HEK293T (cell line): ENCODE results near the gene ABCC5.
A peak's percentile ranks its signal among the peaks of the same experiment; 100 is the strongest.

Source experiments
- CTCF ChIA-PET: fragments of 350-600 bp; formaldehyde crosslinking; extraction: SDS; loops from one replicate; lab custom pipeline; 2021; ENCODE audit warnings: antibody characterized with exemption, inconsistent platforms; lab: Yijun Ruan, JAX
- POLR2A ChIA-PET: fragments of 350-600 bp; formaldehyde crosslinking; extraction: SDS; loops from one replicate; lab custom pipeline; 2020; ENCODE audit warnings: antibody characterized with exemption, inconsistent platforms; lab: Yijun Ruan, JAX
- DNase-seq: peaks from one replicate; pipeline ENCODE4 v3.0.0; 2012; ENCODE audit warnings: mixed read lengths; ENCODE audit errors: extremely low spot score
- ARNT ChIP-seq: fragments of 450-650 bp; IDR thresholded peaks from 2 replicates; pipeline ENCODE4 v1.6.1; 2017; ENCODE audit warnings: mild to moderate bottlenecking
- BHLHE40 ChIP-seq: fragments of 450-650 bp; IDR thresholded peaks from 2 replicates; pipeline ENCODE4 v1.6.1; 2016; ENCODE audit warnings: mild to moderate bottlenecking, moderate library complexity, borderline replicate concordance
- CTBP1 ChIP-seq: fragments of 450-650 bp; IDR thresholded peaks from 2 replicates; pipeline ENCODE4 v1.6.1; 2016; ENCODE audit warnings: borderline replicate concordance
- ELF4 ChIP-seq: fragments of 450-650 bp; IDR thresholded peaks from 2 replicates; pipeline ENCODE4 v1.6.1; 2017; ENCODE audit warnings: antibody characterized with exemption
- FOXA1 ChIP-seq: fragments of 450-650 bp; IDR thresholded peaks from 2 replicates; pipeline ENCODE4 v1.6.1; 2016; ENCODE audit warnings: mild to moderate bottlenecking
- FOXK2 ChIP-seq: fragments of 450-650 bp; IDR thresholded peaks from 2 replicates; pipeline ENCODE4 v1.6.1; 2016; ENCODE audit warnings: mild to moderate bottlenecking
- FOXM1 ChIP-seq: fragments of 450-650 bp; IDR thresholded peaks from 2 replicates; pipeline ENCODE4 v1.6.1; 2017; ENCODE audit warnings: mild to moderate bottlenecking, borderline replicate concordance
- HDGF ChIP-seq: fragments of 450-650 bp; IDR thresholded peaks from 2 replicates; pipeline ENCODE4 v1.6.1; 2017; ENCODE audit warnings: antibody characterized with exemption, borderline replicate concordance
- L3MBTL2 ChIP-seq: fragments of 450-650 bp; conservative IDR thresholded peaks from 2 replicates; pipeline ENCODE4 v1.6.1; 2016; ENCODE audit warnings: mild to moderate bottlenecking
- LEF1 ChIP-seq: fragments of 450-650 bp; IDR thresholded peaks from 2 replicates; pipeline ENCODE4 v1.6.1; 2017; ENCODE audit warnings: mild to moderate bottlenecking, borderline replicate concordance
- NFRKB ChIP-seq: fragments of 450-650 bp; IDR thresholded peaks from 2 replicates; pipeline ENCODE4 v1.6.1; 2016; ENCODE audit warnings: mild to moderate bottlenecking, moderate library complexity
- PKNOX1 ChIP-seq: fragments of 450-650 bp; IDR thresholded peaks from 2 replicates; pipeline ENCODE4 v1.6.1; 2016
- SP1 ChIP-seq: fragments of 450-650 bp; IDR thresholded peaks from 2 replicates; pipeline ENCODE4 v1.6.1; 2017
- SUZ12 ChIP-seq: fragments of 450-650 bp; IDR thresholded peaks from 2 replicates; pipeline ENCODE4 v1.6.1; 2016; ENCODE audit warnings: mild to moderate bottlenecking
- TARDBP ChIP-seq: fragments of 450-650 bp; IDR thresholded peaks from 2 replicates; pipeline ENCODE4 v1.6.1; 2016
- ZNF384 ChIP-seq: fragments of 450-650 bp; IDR thresholded peaks from 2 replicates; pipeline ENCODE4 v1.6.1; 2016

Gene ABCC5

DNA sequence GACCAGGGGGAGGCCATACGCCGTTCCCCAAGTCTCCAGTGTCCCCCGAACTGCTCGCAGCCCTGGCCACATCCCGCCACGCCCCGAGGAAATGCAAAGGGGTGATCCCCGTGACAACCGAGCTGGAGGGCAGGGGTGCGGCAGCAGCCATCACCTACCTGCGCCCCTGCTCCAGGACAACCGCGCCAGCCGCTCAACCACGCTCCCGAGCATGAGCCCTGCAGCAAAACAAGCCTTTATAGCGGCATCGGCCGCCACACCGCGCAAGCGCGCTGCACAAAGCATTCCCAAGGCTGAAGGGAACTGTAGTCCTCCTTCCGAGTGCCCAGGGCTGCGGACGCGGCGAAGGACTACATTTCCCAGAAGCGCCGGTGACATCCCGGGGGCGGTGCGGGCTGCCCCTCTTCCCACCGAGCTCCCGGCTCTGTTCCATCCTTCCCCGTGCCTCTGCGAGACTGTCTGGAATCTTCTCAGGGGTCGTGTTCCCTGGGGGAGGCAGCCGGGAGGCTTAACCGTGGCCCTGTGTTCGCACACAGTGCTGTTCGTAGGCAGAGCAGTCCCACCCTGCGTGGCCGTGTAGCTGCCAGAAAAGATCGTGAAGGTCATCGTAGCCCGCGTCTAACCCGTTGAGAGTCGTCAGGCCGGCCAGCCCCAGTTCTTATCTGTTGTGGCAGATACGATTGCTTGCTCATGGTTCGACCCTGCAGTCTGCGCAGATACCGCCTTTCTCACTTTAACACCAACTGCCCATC lies at the start of gene ABCC5:
ABCC5 (minus strand) TSS at position 213 of the 752 bp plus-strand sequence. CDS start 3,492 bp downstream, outside the sequence.
- ChIA-PET CTCF (no interaction called here), POLR2A (interaction anchor here (0.6 to 1.0 kb wide), 5 partner anchors 19 to 235 kb away, joined by 3 to 4 read pairs (median 3); no protein-coding TSS in a partner anchor)
- peak; percentile 86 for DNase-seq
- TF ChIP-seq ELF4, result 0 out of 2 replicates have a peak, but pooled peaks have one; percentile 15
- TF ChIP-seq L3MBTL2, result 0 out of 2 replicates have a peak, but pooled peaks have one; percentile 16
- no peak for TF ChIP-seq ARNT

GRCh38 chr3:184066211-184066610 lies 48.5 kb upstream of the ABCC5 start:
- ChIA-PET POLR2A (no interaction called here), CTCF (interaction anchor here (0.7 kb wide), 1 partner anchor 1305 kb away, joined by 3 read pairs; no protein-coding TSS in a partner anchor)
- TF ChIP-seq BHLHE40 (no peak), SP1 (no peak), TARDBP (no peak), NFRKB (no peak), SUZ12 (no peak), ARNT (no peak), CTBP1 (no peak), ZNF384 (no peak), LEF1 (no peak), FOXK2 (no peak), FOXM1 (no peak)
- no peak for DNase-seq

- ChIA-PET CTCF (no interaction called here), POLR2A (no interaction called here)
- DNase-seq, result no peak
- TF ChIP-seq LEF1 (no peak), TARDBP (no peak), FOXA1 (no peak), SP1 (no peak), HDGF (no peak), FOXM1 (no peak), ZNF384 (no peak), PKNOX1 (no peak), FOXK2 (no peak)
Measured at GRCh38 chr3:184062637-184063036, 45.0 kb upstream of the ABCC5 start.

GRCh38 chr3:184059424-184059823 lies 41.7 kb upstream of the ABCC5 start:
- CTCF ChIA-PET, result no interaction called here
- TF ChIP-seq FOXM1, result no peak
- TF ChIP-seq ELF4, result no peak
- TF ChIP-seq TARDBP, result no peak
- no peak for TF ChIP-seq PKNOX1
- no peak for TF ChIP-seq CTBP1
- TF ChIP-seq LEF1, result no peak
- no peak for TF ChIP-seq ARNT
- no peak for TF ChIP-seq NFRKB
- DNase-seq, result no peak
- POLR2A ChIA-PET, result no interaction called here

GRCh38 chr3:184058029-184058428 lies 40.3 kb upstream of the ABCC5 start:
- no peak for DNase-seq
- no peak for TF ChIP-seq SP1
- TF ChIP-seq TARDBP, result no peak
- TF ChIP-seq LEF1, result no peak
- no peak for TF ChIP-seq FOXA1
- TF ChIP-seq NFRKB, result no peak
- TF ChIP-seq FOXK2, result no peak
- no peak for TF ChIP-seq L3MBTL2
- no peak for TF ChIP-seq SUZ12
- no peak for TF ChIP-seq HDGF
- no peak for TF ChIP-seq BHLHE40
- TF ChIP-seq ELF4, result no peak
- TF ChIP-seq FOXM1, result no peak
- TF ChIP-seq ZNF384, result no peak
- POLR2A ChIA-PET, result no interaction called here
- CTCF ChIA-PET, result no interaction called here

DNA sequence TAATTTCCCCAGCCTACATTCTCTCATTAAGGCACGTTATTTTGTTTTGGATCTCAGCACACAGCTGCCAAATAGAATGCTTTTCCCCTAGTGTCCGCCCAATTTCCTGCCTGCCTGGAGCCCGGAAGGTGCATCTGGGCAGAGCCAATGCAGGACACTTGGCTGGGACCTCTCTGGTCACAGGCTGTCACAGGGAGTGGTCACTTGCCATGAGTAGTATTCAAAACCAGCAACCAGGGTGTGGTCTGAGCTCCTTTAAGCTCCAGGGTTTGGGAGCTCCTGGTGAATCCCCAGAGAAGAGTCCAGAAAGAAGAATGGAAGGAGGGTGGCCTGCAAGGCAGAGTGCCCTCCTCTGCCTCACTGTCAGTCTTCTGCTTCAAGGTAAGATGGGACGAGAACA lies 35.1 kb upstream of the ABCC5 start, which contains the start of gene HTR3C:
HTR3C (plus strand) TSS at position 281 of the 400 bp plus-strand sequence; CDS start at position 315, 34 bp downstream.
- POLR2A ChIA-PET, result no interaction called here
- TF ChIP-seq FOXA1 (no peak), NFRKB (no peak), SUZ12 (no peak), LEF1 (no peak), SP1 (no peak)
- no peak for DNase-seq
- CTCF ChIA-PET, result no interaction called here

DNA sequence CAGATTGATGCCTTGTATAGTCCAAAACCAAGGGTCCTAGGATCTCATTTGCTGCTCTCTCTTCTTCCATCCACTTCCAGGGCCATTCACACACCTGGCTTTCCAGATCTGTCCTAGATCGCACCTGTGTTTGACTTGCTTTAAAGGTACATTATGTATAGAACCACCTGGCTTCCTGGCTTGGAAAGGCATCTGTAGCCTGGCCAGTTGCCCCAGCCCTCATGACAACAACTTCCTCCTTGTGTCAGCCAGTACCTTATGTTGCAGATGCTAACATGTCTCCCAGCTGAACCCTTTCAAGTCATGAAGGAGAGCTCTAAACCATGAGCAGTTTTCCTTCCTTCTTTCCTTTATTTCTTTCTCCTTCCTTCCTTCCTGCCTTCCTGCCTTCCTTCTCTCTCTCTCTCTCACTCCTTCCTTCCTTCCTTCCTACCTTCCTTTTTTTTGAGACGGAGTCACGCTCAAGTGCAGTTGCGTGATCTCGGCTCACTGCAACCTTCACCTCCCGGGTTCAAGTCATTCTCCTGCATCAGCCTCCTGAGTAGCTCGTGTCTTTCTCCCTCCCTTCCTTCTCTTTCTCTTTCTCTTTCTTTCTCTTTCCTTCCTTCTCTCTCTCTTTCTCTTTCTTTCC lies 32.6 kb upstream of the ABCC5 start:
- TF ChIP-seq ARNT (no peak), FOXK2 (no peak), FOXM1 (no peak), SUZ12 (no peak), LEF1 (no peak), ELF4 (no peak), CTBP1 (no peak), SP1 (no peak), TARDBP (no peak), L3MBTL2 (no peak), NFRKB (no peak), BHLHE40 (no peak), PKNOX1 (no peak), FOXA1 (no peak), HDGF (no peak), ZNF384 (no peak)
- CTCF ChIA-PET, result no interaction called here
- DNase-seq, result no peak
- POLR2A ChIA-PET, result no interaction called here
